GM21447 (cell line): ENCODE results near the gene B3GALT4.
"Not testable (repeated sequence)": the region's sequence is repeated elsewhere in the genome, so short reads cannot be mapped to it uniquely, and the experiment has no call there.

Experiments used
- ATAC-seq: cut with Tn5 transposase; IDR thresholded peaks from one replicate; pipeline ENCODE4 v1.9.1; 2021; ENCODE audit not compliant: unreplicated experiment

Gene B3GALT4

DNA sequence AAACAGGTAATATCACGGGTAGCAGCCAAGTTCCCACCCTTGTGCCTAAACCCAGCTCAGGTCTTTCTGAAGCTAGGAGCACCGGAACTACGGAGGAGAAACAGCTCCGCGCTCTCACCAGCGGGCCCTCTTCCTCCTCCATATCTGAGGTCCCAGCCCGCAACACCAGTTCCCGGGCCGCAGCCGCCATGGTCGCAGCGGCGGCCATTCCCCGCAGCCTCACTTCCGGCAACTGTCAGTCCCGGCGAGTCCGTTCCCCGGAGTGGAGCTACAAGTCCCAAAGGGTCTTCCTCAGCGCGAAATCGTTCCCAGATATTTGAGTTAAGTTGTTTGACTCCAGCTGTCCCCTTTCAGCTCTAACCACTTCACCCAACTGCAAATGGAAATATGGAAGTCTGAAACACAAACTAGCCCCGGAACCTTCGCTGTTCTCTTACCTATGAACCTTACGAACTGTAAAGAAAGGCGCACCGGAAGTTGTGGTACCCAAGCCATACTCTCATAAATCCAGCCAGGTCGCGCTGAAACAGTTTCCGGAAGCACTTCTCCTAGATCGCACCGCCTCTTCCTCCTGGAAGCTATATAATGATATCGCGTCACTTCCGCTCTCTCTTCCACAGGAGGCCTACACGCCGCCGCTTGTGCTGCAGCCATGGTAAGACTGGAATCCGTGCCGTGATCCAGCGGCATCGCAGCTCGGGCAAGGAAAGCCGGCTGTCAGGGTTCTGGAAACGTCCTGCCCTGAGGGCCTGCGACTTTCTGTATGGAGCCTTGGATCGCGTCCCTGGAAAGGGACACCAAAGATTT lies 5.3 kb upstream of the B3GALT4 start, which contains the start of the genes RPS18 and VPS52:
Gene RPS18 (plus strand): TSS at position 608 of the 807 bp plus-strand sequence. CDS start 45 bp downstream, at position 653.
Gene VPS52 (minus strand): TSS at position 409 of the 807 bp plus-strand sequence. CDS start 201 bp downstream, at position 208.
- ATAC-seq: peak; percentile 84

- ATAC-seq: peak; percentile 18
Measured at GRCh38 chr6:33272275-33273128, 4.4 kb upstream of the B3GALT4 start.

DNA sequence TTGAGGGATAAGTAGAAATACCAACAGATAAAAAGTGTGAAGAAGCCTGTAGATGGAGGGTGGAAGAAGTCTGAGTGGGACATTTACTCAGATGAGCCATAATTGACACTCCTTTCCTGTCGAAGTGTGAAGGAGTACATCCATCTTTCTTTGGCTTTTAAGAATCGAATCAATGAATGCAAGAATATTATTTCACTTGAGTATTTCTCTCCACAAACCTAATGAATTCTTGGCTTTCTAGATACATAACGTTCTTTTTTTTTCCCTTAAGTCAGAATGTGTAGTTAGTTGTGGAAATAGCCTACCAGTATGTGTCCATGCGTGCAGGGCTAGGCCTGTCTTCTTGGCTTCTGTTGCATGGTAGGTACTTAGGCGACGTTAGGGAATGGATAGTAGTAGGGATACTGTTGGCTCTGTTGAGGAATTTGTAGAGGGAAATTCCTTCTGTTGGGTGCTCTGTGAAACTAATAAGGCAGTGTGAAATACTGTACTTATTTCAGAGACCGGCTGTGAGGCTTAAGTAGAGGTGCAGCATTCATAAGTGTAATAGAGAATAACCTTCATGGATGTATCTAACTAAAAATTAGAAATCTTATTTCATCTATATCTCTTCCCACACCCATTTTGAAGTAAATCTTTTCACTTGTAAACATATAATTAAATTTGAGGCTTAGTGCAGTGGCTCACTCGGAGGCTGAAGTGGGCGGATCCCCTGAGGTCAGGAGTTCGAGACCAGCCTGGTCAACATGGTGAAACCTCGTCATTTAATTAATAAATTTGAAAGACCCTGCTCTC lies 3.6 kb upstream of the B3GALT4 start:
- ATAC-seq: no peak

DNA sequence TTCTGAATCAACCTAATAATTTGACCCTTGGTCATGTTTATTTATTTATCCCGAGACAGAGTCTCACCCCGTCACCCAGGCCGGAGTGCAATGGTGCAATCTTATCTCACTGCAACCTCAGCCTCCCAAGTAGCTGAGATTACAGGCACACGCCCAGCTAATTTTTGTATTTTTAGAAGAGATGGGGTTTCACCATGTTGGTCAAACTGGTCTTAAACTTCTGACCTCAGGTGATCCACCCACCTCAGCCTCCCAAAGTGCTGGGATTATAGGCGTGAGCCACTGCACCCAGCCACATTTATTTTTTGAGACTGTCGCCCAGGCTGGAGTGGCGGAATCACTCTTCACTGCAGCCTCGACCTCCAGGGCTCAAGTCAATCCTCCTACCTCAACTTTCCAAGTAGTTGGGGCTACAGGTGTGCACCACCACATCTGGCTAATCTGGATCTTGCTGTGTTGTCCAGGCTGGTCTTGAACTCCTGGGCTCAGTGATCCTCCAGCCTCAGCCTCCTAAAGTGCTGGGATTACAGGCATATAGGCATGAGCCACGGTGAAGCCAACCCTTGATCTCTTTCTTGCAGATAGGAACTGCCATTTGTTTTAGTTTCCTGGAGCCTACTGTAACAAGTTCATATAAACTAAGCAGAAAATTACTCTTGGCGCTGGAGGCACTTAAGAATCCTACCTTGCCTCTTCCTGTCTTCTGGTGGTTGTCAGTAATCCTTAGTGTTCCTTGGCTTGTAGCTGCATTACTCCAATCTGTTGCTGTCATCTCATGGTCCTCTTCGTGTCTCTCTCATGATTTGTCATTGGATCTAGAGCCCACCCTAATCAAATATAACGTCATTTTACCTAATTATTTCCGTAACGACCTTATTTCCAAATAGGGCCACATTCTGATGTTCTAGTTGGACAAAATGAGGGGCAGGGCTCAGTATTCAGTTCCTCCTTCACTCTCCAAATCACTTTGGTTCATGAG lies 2.7 kb upstream of the B3GALT4 start:
- ATAC-seq: no peak

DNA sequence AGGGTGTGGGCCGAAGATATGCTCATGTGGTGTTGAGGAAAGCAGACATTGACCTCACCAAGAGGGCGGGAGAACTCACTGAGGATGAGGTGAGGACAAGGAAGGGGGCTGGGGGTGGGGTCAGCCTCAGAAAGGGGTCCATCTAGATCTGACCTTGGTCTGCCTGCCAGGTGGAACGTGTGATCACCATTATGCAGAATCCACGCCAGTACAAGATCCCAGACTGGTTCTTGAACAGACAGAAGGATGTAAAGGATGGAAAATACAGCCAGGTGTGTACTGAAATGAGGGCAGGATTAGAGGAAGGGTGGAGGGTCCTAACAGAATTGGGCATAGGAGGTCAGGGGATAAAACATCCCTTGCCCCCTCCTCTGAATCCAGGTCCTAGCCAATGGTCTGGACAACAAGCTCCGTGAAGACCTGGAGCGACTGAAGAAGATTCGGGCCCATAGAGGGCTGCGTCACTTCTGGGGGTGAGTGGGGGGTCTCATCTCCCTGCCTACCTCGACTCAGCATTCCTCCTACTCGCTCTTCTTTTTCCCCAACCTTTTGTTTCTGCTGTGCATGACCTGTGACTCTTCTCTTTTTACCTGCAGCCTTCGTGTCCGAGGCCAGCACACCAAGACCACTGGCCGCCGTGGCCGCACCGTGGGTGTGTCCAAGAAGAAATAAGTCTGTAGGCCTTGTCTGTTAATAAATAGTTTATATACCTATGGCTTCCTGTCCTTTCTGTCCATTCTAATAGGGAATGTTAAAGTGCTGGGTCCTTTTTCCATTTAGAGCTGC lies 935 bp upstream of the B3GALT4 start:
- not testable (repeated sequence) for ATAC-seq

DNA sequence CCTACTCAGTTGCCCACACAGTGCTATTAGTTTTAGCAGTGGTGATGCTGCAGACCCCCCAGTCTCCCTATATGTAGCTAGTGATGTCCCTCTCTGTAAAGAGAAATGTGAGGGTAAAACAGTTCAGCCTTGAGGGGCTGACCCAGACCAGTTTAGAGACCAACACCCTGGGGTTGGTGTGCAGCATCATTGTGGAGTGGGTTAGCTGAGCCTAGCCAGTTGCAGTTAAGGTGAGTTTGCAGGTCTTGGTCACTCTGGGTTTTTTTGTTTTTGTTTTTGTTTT lies 401 bp upstream of the B3GALT4 start:
- ATAC-seq: no peak

DNA sequence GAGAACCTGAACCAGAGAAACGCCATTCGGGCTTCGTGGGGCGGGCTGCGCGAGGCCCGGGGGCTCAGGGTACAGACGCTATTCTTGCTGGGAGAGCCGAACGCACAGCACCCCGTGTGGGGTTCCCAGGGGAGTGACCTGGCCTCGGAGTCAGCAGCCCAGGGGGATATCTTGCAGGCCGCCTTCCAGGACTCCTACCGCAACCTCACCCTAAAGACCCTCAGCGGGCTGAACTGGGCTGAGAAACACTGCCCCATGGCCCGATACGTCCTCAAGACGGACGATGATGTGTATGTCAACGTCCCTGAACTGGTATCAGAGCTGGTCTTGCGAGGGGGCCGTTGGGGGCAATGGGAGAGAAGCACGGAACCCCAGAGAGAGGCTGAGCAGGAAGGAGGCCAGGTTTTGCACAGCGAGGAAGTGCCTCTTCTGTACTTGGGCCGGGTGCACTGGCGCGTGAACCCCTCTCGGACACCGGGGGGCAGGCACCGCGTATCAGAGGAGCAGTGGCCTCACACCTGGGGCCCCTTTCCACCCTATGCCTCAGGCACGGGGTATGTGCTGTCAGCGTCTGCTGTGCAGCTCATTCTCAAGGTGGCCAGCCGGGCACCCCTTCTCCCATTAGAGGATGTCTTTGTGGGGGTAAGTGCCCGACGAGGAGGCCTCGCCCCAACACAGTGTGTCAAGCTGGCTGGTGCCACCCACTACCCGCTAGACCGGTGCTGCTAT lies 904 bp downstream of the B3GALT4 start:
- no peak for ATAC-seq

GRCh38 chr6:33278392-33278741 lies 1.4 kb downstream of the B3GALT4 start:
- no peak for ATAC-seq

DNA sequence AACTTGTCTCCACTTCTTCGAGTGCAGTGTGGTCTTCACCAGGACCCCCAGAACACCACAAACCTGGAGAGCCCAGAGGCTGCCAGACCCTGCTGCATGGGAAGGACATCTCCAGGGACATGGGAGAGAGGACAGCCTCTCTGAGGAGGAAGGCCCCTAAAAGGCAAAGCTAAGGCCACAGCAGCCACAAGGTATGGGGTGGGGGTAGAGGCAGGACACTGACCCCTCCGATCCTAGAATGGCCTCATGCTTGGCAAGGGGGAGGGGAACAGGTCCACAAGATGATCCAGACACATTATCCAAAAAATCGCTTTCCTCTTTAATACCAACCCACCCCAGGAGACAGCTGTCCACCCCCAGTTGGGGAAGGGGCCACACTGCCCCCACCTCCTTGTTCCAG lies 1.9 kb downstream of the B3GALT4 start:
- ATAC-seq: no peak

- no peak for ATAC-seq
Measured at GRCh38 chr6:33279257-33279695, 2.4 kb downstream of the B3GALT4 start.

- no peak for ATAC-seq
Measured at GRCh38 chr6:33279971-33280511, 3.1 kb downstream of the B3GALT4 start.

- ATAC-seq: no peak
Measured at GRCh38 chr6:33280539-33280938, 3.6 kb downstream of the B3GALT4 start.

DNA sequence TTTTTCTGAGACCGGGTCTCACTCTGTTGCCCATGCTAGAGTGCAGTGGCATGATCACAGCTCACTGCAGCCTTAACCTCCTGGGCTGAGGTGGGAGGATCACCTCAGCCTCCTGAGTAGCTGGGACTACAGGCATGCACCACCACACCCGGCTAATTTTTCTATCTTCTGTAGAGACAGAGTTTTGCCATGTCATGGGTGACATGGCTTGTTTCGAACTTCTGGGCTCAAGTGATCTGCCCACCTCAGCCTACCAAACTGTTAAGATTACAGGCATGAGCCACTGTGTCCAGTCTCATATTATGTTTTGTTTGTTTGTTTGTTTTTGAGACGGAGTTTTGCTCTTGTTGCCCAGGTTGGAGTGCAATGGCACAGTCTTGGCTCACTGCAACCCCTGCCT lies 8.3 kb downstream of the B3GALT4 start:
- not testable (repeated sequence) for ATAC-seq

- no peak for ATAC-seq
Measured at GRCh38 chr6:33286946-33287914, 10.3 kb downstream of the B3GALT4 start.

DNA sequence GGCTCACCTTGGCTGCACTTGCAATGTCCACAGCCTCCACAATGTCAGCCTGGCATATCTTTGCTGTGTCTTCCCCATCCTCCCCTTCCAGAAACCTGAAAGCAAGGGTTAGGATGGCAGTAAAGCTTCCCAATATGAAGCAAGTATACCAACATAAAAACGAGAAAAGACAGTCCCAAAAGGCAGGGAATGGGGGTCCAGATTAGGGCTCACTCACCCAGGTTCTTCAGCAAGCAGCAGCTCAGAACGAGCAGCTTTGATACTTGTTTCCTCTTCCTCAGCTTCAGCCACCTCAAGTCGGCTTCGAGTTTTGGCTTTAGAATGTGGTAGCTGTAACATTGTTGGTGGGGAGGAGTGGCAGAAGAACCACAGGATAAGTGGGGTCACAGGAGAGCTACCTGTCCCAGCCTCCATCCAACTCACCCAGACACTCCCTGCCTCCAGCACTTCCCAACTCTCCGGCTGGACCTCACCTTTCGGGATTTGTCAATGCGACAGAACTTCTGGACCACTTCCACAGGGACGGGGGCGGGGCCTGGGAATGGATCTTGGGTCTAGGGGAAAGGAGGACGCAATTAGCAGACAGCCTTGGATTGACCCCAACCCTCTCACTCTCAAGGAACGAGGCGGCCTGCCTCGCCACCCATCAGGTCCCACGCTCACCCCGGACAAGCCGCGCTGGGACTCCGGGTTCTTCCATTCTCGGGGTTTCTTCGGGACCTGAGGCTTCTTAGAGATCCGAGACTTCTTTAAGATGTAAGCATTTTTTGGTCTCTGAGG lies 11.4 kb downstream of the B3GALT4 start:
- no peak for ATAC-seq
